Fibroblast of lung (primary cell): Measurements from ENCODE around the gene GALNT17.

Source experiments
- EZH2 ChIP-seq: IDR thresholded peaks from 2 replicates; pipeline ENCODE4 v1.5.1; 2012; ENCODE audit warnings: low read length, control low read depth, mild to moderate bottlenecking; ENCODE audit errors: missing control alignments
- TF ChIP-seq, protein P1 (sequence below), 2 donors: IDR thresholded peaks in 1 of 2; conservative IDR thresholded peaks in 1 of 2; 1 replicate in 1 of 2; 2 replicates in 1 of 2; pipeline ENCODE4 v1.5.1; 2011 to 2012; ENCODE audit warnings: low read length in 2 of 2, control low read depth in 1 of 2, inconsistent platforms in 1 of 2, low read depth in 1 of 2, mild to moderate bottlenecking in 1 of 2

DNA sequence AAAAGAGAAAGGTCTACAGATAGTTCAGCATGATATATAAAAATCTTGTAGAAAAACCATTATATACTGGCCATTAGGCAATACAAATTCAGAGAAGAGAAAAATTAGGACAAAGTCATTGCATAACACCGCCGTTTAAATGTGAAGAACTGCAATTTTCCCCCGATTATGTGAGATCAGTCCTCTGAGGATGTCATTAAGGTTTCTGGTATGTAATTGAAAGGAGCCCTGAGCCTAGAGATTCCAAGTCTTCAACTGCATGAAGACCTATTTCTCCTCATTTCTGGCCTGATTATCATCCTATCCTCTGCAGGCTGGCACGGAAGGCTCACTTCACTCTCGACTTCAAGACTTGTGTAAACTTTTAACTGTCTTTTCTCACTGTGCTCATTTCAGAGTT lies 395.3 kb downstream of the GALNT17 start:
- TF ChIP-seq EZH2: no peak
- TF ChIP-seq, protein P1, sequence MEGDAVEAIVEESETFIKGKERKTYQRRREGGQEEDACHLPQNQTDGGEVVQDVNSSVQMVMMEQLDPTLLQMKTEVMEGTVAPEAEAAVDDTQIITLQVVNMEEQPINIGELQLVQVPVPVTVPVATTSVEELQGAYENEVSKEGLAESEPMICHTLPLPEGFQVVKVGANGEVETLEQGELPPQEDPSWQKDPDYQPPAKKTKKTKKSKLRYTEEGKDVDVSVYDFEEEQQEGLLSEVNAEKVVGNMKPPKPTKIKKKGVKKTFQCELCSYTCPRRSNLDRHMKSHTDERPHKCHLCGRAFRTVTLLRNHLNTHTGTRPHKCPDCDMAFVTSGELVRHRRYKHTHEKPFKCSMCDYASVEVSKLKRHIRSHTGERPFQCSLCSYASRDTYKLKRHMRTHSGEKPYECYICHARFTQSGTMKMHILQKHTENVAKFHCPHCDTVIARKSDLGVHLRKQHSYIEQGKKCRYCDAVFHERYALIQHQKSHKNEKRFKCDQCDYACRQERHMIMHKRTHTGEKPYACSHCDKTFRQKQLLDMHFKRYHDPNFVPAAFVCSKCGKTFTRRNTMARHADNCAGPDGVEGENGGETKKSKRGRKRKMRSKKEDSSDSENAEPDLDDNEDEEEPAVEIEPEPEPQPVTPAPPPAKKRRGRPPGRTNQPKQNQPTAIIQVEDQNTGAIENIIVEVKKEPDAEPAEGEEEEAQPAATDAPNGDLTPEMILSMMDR (conservative IDR thresholded peaks at IDR 0.05 in 1 of 2, IDR thresholded peaks at IDR 0.05 in 1 of 2; ENCODE audit: low read depth in 1 of 2, low read length in 2 of 2): no peak
